Measurements from ENCODE around the gene FBXO34. TPM values are rescaled to one million over a fixed set of nuclear protein-coding genes. Genes with fewer than 3 reads are reported as not detected.
"Not testable (repeated sequence)": the region's sequence is repeated elsewhere in the genome, so short reads cannot be mapped to it uniquely, and the experiment has no call there.

Gene FBXO34
- total RNA-seq, 1 donor from 2014 or later = 26.6 TPM

- H3K9me3 Mint-ChIP-seq; H3K27me3 Mint-ChIP-seq (ENCODE audit: insufficient read depth); H3K36me3 Mint-ChIP-seq (ENCODE audit: low read depth); H3K27ac Mint-ChIP-seq; H3K4me3 Mint-ChIP-seq; intact Hi-C loops (cut with micrococcal nuclease); DNase-seq (ENCODE audit: low spot score): not testable (repeated sequence)
- peaks cover 77% of the 10 kb centered on the region for H3K4me1 Mint-ChIP-seq (ENCODE audit: low read depth)
These were observed 73.5 kb downstream of the FBXO34 start for GRCh38 chr14:55344582-55345163.

- H3K27me3 Mint-ChIP-seq (ENCODE audit: insufficient read depth) = no peaks in the 10 kb centered on the region
These were observed 75.8 kb downstream of the FBXO34 start for GRCh38 chr14:55347040-55347439.

GRCh38 chr14:55347748-55348147, 76.5 kb downstream of the FBXO34 start:
- H3K4me1 Mint-ChIP-seq (ENCODE audit: low read depth) = peaks cover 49% of the 10 kb centered on the region
- H3K27me3 Mint-ChIP-seq (ENCODE audit: insufficient read depth) = no peaks in the 10 kb centered on the region
- peaks cover 21% of the 10 kb centered on the region for H3K36me3 Mint-ChIP-seq (ENCODE audit: low read depth)
- intact Hi-C loops (cut with micrococcal nuclease) = no loop called here
- H3K9me3 Mint-ChIP-seq = no peaks in the 10 kb centered on the region
- no peak overlapping the region for H3K27ac Mint-ChIP-seq
- no peak for DNase-seq (ENCODE audit: low spot score)
- H3K4me3 Mint-ChIP-seq = no peak overlapping the region

More at GRCh38 chr14:55347040-55347439, 75.8 kb downstream of the FBXO34 start:
- no peak for DNase-seq (ENCODE audit: low spot score)
- no peaks in the 10 kb centered on the region for H3K9me3 Mint-ChIP-seq
- H3K4me3 Mint-ChIP-seq = no peak overlapping the region
- H3K4me1 Mint-ChIP-seq (ENCODE audit: low read depth) = peaks cover 53% of the 10 kb centered on the region
- H3K36me3 Mint-ChIP-seq (ENCODE audit: low read depth) = peaks cover 21% of the 10 kb centered on the region
- intact Hi-C loops (cut with micrococcal nuclease) = no loop called here
- H3K27ac Mint-ChIP-seq = no peak overlapping the region

DNA sequence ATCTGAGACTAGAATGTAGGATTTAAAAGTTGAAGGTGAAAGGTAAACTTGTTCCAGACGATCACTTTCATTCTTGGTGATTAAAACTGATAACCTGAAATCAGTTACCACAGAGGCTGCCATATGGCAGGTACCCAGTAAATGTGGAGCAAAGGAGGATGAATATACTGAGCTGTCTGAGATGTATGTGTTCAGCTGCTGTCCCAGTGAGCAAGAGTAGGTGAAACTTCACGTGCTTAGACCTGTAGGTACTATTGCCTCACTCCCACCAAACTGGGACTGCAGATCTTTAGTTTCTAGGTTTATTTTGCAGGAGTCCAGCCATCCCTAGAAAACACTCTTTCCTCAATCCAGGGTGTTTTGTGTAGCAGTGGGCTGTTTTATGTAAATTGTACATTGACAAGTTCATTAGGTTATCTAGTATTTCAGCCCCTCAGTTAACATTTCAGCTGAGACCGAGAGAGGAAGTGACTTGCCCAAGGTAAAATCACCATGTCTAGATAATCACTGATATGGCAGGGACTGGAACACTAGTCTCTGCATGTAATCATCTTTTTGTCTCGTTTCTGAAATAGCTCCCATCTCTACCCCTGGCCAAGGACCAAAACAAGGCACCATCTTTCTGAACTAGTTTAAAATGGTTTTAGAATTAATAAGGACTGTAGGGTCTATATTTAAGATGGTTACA, 77.7 kb downstream of the FBXO34 start:
- no peak overlapping the region for H3K27ac Mint-ChIP-seq
- intact Hi-C loops (cut with micrococcal nuclease) = no loop called here
- peaks cover 21% of the 10 kb centered on the region for H3K36me3 Mint-ChIP-seq (ENCODE audit: low read depth)
- H3K4me3 Mint-ChIP-seq = no peak overlapping the region
- no peaks in the 10 kb centered on the region for H3K27me3 Mint-ChIP-seq (ENCODE audit: insufficient read depth)
- no peaks in the 10 kb centered on the region for H3K9me3 Mint-ChIP-seq
- H3K4me1 Mint-ChIP-seq (ENCODE audit: low read depth) = peaks cover 49% of the 10 kb centered on the region
- DNase-seq (ENCODE audit: low spot score) = no peak

- no peak overlapping the region for H3K27ac Mint-ChIP-seq
- peaks cover 22% of the 10 kb centered on the region for H3K36me3 Mint-ChIP-seq (ENCODE audit: low read depth)
- peaks cover 49% of the 10 kb centered on the region for H3K4me1 Mint-ChIP-seq (ENCODE audit: low read depth)
- DNase-seq (ENCODE audit: low spot score) = no peak
- intact Hi-C loops (cut with micrococcal nuclease) = no loop called here
- H3K4me3 Mint-ChIP-seq = no peak overlapping the region
- no peaks in the 10 kb centered on the region for H3K27me3 Mint-ChIP-seq (ENCODE audit: insufficient read depth)
- H3K9me3 Mint-ChIP-seq = no peaks in the 10 kb centered on the region
These were observed 78.3 kb downstream of the FBXO34 start for GRCh38 chr14:55349565-55349964.

DNA sequence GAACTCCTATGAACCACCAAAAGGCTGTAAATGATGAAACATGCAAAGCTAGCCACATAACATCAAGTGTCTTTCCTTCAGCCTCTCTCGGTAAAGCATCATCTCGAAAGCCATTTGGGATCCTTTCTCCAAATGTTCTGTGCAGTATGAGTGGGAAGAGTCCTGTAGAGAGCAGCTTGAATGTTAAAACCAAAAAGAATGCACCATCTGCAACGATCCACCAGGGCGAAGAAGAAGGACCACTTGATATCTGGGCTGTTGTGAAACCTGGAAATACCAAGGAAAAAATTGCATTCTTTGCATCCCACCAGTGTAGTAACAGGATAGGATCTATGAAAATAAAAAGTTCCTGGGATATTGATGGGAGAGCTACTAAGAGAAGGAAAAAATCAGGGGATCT, 79.2 kb downstream of the FBXO34 start:
- intact Hi-C loops (cut with micrococcal nuclease) = no loop called here
- no peak for DNase-seq (ENCODE audit: low spot score)
- no peaks in the 10 kb centered on the region for H3K9me3 Mint-ChIP-seq
- no peaks in the 10 kb centered on the region for H3K27me3 Mint-ChIP-seq (ENCODE audit: insufficient read depth)
- peaks cover 18% of the 10 kb centered on the region for H3K36me3 Mint-ChIP-seq (ENCODE audit: low read depth)
- H3K4me1 Mint-ChIP-seq (ENCODE audit: low read depth) = peaks cover 49% of the 10 kb centered on the region
- no peak overlapping the region for H3K4me3 Mint-ChIP-seq
- no peak overlapping the region for H3K27ac Mint-ChIP-seq

- Mint-ChIP-seq H3K9me3 (no peaks in the 10 kb centered on the region), H3K36me3 (ENCODE audit: low read depth) (peaks cover 18% of the 10 kb centered on the region), H3K4me1 (ENCODE audit: low read depth) (peaks cover 46% of the 10 kb centered on the region), H3K27me3 (ENCODE audit: insufficient read depth) (no peaks in the 10 kb centered on the region), H3K27ac (no peak overlapping the region), H3K4me3 (no peak overlapping the region)
- no peak for DNase-seq (ENCODE audit: low spot score)
- intact Hi-C loops (cut with micrococcal nuclease) = no loop called here
These were observed 79.9 kb downstream of the FBXO34 start for GRCh38 chr14:55351111-55351510.

- H3K27ac Mint-ChIP-seq = no peak overlapping the region
- peaks cover 23% of the 10 kb centered on the region for H3K36me3 Mint-ChIP-seq (ENCODE audit: low read depth)
- intact Hi-C loops (cut with micrococcal nuclease) = no loop called here
- DNase-seq (ENCODE audit: low spot score) = no peak
- no peaks in the 10 kb centered on the region for H3K9me3 Mint-ChIP-seq
- no peaks in the 10 kb centered on the region for H3K27me3 Mint-ChIP-seq (ENCODE audit: insufficient read depth)
- peaks cover 45% of the 10 kb centered on the region for H3K4me1 Mint-ChIP-seq (ENCODE audit: low read depth)
- no peak overlapping the region for H3K4me3 Mint-ChIP-seq
These were observed 81.0 kb downstream of the FBXO34 start for GRCh38 chr14:55352201-55352600.

GRCh38 chr14:55353686-55354467, 82.7 kb downstream of the FBXO34 start:
- peaks cover 23% of the 10 kb centered on the region for H3K36me3 Mint-ChIP-seq (ENCODE audit: low read depth)
- H3K4me1 Mint-ChIP-seq (ENCODE audit: low read depth) = peaks cover 35% of the 10 kb centered on the region
- no peak for DNase-seq (ENCODE audit: low spot score)
- no peaks in the 10 kb centered on the region for H3K9me3 Mint-ChIP-seq
- H3K4me3 Mint-ChIP-seq = peak overlapping the region; percentile 71
- H3K27me3 Mint-ChIP-seq (ENCODE audit: insufficient read depth) = no peaks in the 10 kb centered on the region
- intact Hi-C loops (cut with micrococcal nuclease) = loop anchor here (1.0 kb wide), 6 partner anchors 15 to 141 kb away; partner anchors contain the start of gene FBXO34
- H3K27ac Mint-ChIP-seq = peak overlapping the region; percentile 93

DNA sequence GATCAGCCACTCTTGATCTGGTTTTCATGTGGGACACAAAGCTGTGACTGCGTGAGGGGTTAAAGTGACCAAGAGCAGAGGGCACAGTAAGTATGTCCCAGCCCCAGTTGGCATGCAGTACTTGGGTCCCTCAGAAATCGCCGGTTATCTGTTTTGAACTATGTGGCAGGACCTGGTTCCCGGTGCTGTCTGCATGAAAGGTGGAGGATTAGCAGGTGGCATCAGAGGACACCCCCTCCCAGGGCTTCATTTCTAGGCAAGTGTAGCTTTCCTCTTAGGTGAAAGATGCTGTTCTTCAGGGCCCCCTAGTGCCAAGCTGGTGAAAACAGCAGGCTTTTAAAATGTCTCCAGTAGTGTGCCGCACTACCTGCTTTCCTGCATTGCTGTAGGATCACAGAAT, 83.3 kb downstream of the FBXO34 start:
- Mint-ChIP-seq H3K4me3 (peak overlapping the region; percentile 71), H3K27ac (peak overlapping the region; percentile 93), H3K36me3 (ENCODE audit: low read depth) (peaks cover 21% of the 10 kb centered on the region), H3K9me3 (no peaks in the 10 kb centered on the region), H3K4me1 (ENCODE audit: low read depth) (peaks cover 29% of the 10 kb centered on the region), H3K27me3 (ENCODE audit: insufficient read depth) (no peaks in the 10 kb centered on the region)
- intact Hi-C loops (cut with micrococcal nuclease) = loop anchor here (1.0 kb wide), 6 partner anchors 15 to 141 kb away; partner anchors contain the start of gene FBXO34
- peak; percentile 45 for DNase-seq (ENCODE audit: low spot score)

- Mint-ChIP-seq H3K27ac (no peak overlapping the region), H3K9me3 (no peaks in the 10 kb centered on the region), H3K27me3 (ENCODE audit: insufficient read depth) (no peaks in the 10 kb centered on the region), H3K4me1 (ENCODE audit: low read depth) (peaks cover 28% of the 10 kb centered on the region), H3K36me3 (ENCODE audit: low read depth) (peaks cover 16% of the 10 kb centered on the region), H3K4me3 (no peak overlapping the region)
- DNase-seq (ENCODE audit: low spot score) = no peak
- intact Hi-C loops (cut with micrococcal nuclease) = no loop called here
These were observed 84.7 kb downstream of the FBXO34 start for GRCh38 chr14:55355922-55356321.

- H3K36me3 Mint-ChIP-seq (ENCODE audit: low read depth) = peaks cover 16% of the 10 kb centered on the region
- H3K9me3 Mint-ChIP-seq = no peaks in the 10 kb centered on the region
- intact Hi-C loops (cut with micrococcal nuclease) = no loop called here
- H3K4me3 Mint-ChIP-seq = no peak overlapping the region
- no peak for DNase-seq (ENCODE audit: low spot score)
- no peaks in the 10 kb centered on the region for H3K27me3 Mint-ChIP-seq (ENCODE audit: insufficient read depth)
- H3K27ac Mint-ChIP-seq = no peak overlapping the region
- H3K4me1 Mint-ChIP-seq (ENCODE audit: low read depth) = peaks cover 32% of the 10 kb centered on the region
These were observed 85.7 kb downstream of the FBXO34 start for GRCh38 chr14:55356913-55357312.

DNA sequence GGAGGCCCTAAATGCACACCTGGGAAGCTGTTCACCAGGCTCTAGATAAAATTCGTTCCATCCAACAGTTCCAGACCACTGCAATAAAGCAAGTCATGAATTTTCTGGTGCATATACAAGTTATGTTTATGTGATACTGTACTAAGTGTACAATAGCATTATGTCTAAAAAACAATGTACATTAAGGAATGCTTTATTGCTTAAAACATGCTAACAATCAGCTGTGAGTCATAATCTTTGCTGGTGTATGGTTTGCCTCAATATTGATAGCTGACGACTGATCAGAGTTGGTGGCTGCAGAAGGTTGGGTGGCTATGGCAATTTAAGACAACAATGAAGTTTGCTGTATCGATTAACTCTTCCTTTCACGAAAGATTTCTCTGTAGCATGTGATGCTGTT, 88.1 kb downstream of the FBXO34 start:
- intact Hi-C loops (cut with micrococcal nuclease) = no loop called here
- no peak for DNase-seq (ENCODE audit: low spot score)
- H3K4me3 Mint-ChIP-seq = no peak overlapping the region
- H3K9me3 Mint-ChIP-seq = no peaks in the 10 kb centered on the region
- H3K27me3 Mint-ChIP-seq (ENCODE audit: insufficient read depth) = no peaks in the 10 kb centered on the region
- H3K36me3 Mint-ChIP-seq (ENCODE audit: low read depth) = peaks cover 23% of the 10 kb centered on the region
- H3K4me1 Mint-ChIP-seq (ENCODE audit: low read depth) = peaks cover 24% of the 10 kb centered on the region
- H3K27ac Mint-ChIP-seq = no peak overlapping the region
